Upper lobe of left lung (tissue), 6 donors: Measurements from ENCODE around the gene CSPG4. TPM values are rescaled to one million over a fixed set of nuclear protein-coding genes. Genes with fewer than 3 reads are reported as not detected.
"Not testable (repeated sequence)": the region's sequence is repeated elsewhere in the genome, so short reads cannot be mapped to it uniquely, and the experiment has no call there.

Source experiments
- ATAC-seq, 2 donors: fragments of 200-7000 bp; cut with Tn5 transposase; one replicate each; pipeline ENCODE4 v1.9.1; 2022; ENCODE audit warnings: mild to moderate bottlenecking in 2 of 2, moderate library complexity in 2 of 2; ENCODE audit not compliant: low FRiP score in 2 of 2
- DNase-seq, 2 donors: peaks; one replicate each; pipeline ENCODE4 v3.0.0-alpha.2; 2019 to 2020
- H3K27ac ChIP-seq, 4 donors: fragments of 200-600 bp; sonication (generic); one replicate each; pipeline ENCODE4 v1.5.1; 2016 to 2019
- H3K27me3 ChIP-seq, 4 donors: fragments of 200-600 bp; sonication (generic); one replicate each; pipeline ENCODE4 v1.5.1; 2017 to 2019
- H3K36me3 ChIP-seq, 4 donors: fragments of 200-600 bp; sonication (generic); one replicate each; pipeline ENCODE4 v1.5.1; 2016 to 2019
- H3K4me1 ChIP-seq, 4 donors: fragments of 200-600 bp; sonication (generic); one replicate each; pipeline ENCODE4 v1.5.1; 2018 to 2019
- H3K4me3 ChIP-seq, 4 donors: fragments of 200-600 bp; sonication (generic); one replicate each; pipeline ENCODE4 v1.5.1; 2017 to 2019; ENCODE audit warnings: mild to moderate bottlenecking in 2 of 4, moderate library complexity in 1 of 4
- H3K9me3 ChIP-seq, 4 donors: fragments of 200-600 bp; sonication (generic); one replicate each; pipeline ENCODE4 v1.5.1; 2018 to 2019
- EP300 ChIP-seq, 4 donors: sonication (generic); formaldehyde crosslinking; IDR thresholded peaks; one replicate each; pipeline ENCODE4 v1.5.1; 2017; ENCODE audit warnings: antibody characterized with exemption in 4 of 4, control low read depth in 2 of 4
- POLR2A ChIP-seq, 4 donors: fragments of 450-650 bp; IDR thresholded peaks; one replicate each; pipeline ENCODE4 v1.5.1; 2016 to 2017; ENCODE audit warnings: antibody characterized with exemption in 4 of 4, mild to moderate bottlenecking in 2 of 4
- POLR2AphosphoS5 ChIP-seq, 2 donors: sonication (generic); formaldehyde crosslinking; IDR thresholded peaks; one replicate each; pipeline ENCODE4 v1.5.1; 2017; ENCODE audit warnings: antibody characterized with exemption in 2 of 2
- WGBS, 2 donors: methylation state at CpG; one replicate each; pipeline ENCODE4 v1.1.5; 2017 to 2018; 5-methylcytosine and 5-hydroxymethylcytosine counted together
- total RNA-seq, 6 donors: library from RNA; depleted of rRNA in 4 of 6; stranded (reverse); fragments of >200 nt in 4 of 6; gene quantifications; one replicate each; pipeline versions ENCODE4 v1.1.0 to v1.2.1, GENCODE V29; 2016 to 2021
- TF ChIP-seq, protein P1 (sequence below), 6 experiments: fragments of 450-650 bp in 4 of 6; fragments of 200-600 bp in 2 of 6; sonication (generic) in 2 of 6; IDR thresholded peaks; one replicate each; pipeline ENCODE4 v1.5.1; 2016 to 2019; ENCODE audit warnings: antibody characterized with exemption in 6 of 6
- donor health status: DM: no; HTN: no; CAD: no; lungs with moderate emphysema.
- donor health status: DM: no; HTN: yes; CAD: no; lungs with severe emphysema.

The CSPG4 gene, protein sequence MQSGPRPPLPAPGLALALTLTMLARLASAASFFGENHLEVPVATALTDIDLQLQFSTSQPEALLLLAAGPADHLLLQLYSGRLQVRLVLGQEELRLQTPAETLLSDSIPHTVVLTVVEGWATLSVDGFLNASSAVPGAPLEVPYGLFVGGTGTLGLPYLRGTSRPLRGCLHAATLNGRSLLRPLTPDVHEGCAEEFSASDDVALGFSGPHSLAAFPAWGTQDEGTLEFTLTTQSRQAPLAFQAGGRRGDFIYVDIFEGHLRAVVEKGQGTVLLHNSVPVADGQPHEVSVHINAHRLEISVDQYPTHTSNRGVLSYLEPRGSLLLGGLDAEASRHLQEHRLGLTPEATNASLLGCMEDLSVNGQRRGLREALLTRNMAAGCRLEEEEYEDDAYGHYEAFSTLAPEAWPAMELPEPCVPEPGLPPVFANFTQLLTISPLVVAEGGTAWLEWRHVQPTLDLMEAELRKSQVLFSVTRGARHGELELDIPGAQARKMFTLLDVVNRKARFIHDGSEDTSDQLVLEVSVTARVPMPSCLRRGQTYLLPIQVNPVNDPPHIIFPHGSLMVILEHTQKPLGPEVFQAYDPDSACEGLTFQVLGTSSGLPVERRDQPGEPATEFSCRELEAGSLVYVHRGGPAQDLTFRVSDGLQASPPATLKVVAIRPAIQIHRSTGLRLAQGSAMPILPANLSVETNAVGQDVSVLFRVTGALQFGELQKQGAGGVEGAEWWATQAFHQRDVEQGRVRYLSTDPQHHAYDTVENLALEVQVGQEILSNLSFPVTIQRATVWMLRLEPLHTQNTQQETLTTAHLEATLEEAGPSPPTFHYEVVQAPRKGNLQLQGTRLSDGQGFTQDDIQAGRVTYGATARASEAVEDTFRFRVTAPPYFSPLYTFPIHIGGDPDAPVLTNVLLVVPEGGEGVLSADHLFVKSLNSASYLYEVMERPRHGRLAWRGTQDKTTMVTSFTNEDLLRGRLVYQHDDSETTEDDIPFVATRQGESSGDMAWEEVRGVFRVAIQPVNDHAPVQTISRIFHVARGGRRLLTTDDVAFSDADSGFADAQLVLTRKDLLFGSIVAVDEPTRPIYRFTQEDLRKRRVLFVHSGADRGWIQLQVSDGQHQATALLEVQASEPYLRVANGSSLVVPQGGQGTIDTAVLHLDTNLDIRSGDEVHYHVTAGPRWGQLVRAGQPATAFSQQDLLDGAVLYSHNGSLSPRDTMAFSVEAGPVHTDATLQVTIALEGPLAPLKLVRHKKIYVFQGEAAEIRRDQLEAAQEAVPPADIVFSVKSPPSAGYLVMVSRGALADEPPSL (N-terminal part only)
- 10 to 100 TPM in 5 of 6 donors, 1 to 10 TPM in 1; 8.5 to 38.3 (median 17.7) TPM for total RNA-seq

- DNase-seq (peak; percentile 37 to 90), ATAC-seq (peak in 1 of 2 donors; percentile 79)
- Histone ChIP-seq H3K36me3 (no peaks in the 10 kb centered on the region), H3K9me3 (no peaks in the 10 kb centered on the region), H3K4me3 (peak within 1 kb of the TSS; percentile 5 to 52 (median 42)), H3K4me1 (peaks cover 13 to 23% (median 17%) of the 10 kb centered on the region in 4 donors), H3K27me3 (peaks cover 0 to 2% (median 0%) of the 10 kb centered on the region in 4 donors), H3K27ac (peak within 1 kb of the TSS; percentile 24 to 82 (median 69))
- TF ChIP-seq POLR2A (IDR thresholded peaks at IDR 0.05): peak in 2 of 4 donors; percentile 18 to 43
- TF ChIP-seq EP300 (IDR thresholded peaks at IDR 0.05): no peak
- peak; percentile 10 to 36 for TF ChIP-seq POLR2AphosphoS5 (IDR thresholded peaks at IDR 0.05)
- 16 to 67% methylated on average over 1 to 34 of the region's 36 CpGs for WGBS, 2 donors
These were observed at the start of gene CSPG4 for GRCh38 chr15:75712668-75713337. TSS of gene CSPG4 (minus strand) at chr15:75712848. CDS start at chr15:75712755, 93 bp downstream.

- 72% methylated on average over 4 of the region's 4 CpGs; no CpG with 5 or more reads in 1 of the 2 donors for WGBS, 2 donors
- H3K27me3 ChIP-seq, H3K27ac ChIP-seq, DNase-seq, H3K4me3 ChIP-seq, H3K36me3 ChIP-seq, H3K9me3 ChIP-seq: not testable (repeated sequence)
- peaks cover 8 to 13% (median 11%) of the 10 kb centered on the region in 4 donors for H3K4me1 ChIP-seq
- peak in 1 of 2 donors; percentile 54 for ATAC-seq
These were observed 49.7 kb upstream of the CSPG4 start for GRCh38 chr15:75762357-75762718.

- Histone ChIP-seq H3K27me3 (no peaks in the 10 kb centered on the region), H3K4me3 (no peak overlapping the region), H3K36me3 (no peaks in the 10 kb centered on the region), H3K4me1 (peaks cover 8 to 13% (median 11%) of the 10 kb centered on the region in 4 donors), H3K27ac (no peak overlapping the region), H3K9me3 (no peaks in the 10 kb centered on the region)
- no peak for TF ChIP-seq EP300 (IDR thresholded peaks at IDR 0.05)
- TF ChIP-seq POLR2AphosphoS5 (IDR thresholded peaks at IDR 0.05): no peak
- no peak for TF ChIP-seq POLR2A (IDR thresholded peaks at IDR 0.05)
- TF ChIP-seq, protein P1, sequence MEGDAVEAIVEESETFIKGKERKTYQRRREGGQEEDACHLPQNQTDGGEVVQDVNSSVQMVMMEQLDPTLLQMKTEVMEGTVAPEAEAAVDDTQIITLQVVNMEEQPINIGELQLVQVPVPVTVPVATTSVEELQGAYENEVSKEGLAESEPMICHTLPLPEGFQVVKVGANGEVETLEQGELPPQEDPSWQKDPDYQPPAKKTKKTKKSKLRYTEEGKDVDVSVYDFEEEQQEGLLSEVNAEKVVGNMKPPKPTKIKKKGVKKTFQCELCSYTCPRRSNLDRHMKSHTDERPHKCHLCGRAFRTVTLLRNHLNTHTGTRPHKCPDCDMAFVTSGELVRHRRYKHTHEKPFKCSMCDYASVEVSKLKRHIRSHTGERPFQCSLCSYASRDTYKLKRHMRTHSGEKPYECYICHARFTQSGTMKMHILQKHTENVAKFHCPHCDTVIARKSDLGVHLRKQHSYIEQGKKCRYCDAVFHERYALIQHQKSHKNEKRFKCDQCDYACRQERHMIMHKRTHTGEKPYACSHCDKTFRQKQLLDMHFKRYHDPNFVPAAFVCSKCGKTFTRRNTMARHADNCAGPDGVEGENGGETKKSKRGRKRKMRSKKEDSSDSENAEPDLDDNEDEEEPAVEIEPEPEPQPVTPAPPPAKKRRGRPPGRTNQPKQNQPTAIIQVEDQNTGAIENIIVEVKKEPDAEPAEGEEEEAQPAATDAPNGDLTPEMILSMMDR (IDR thresholded peaks at IDR 0.05): no peak
- WGBS, 2 donors: 90 to 92% methylated on average over 4 to 10 of the region's 10 CpGs
- DNase-seq (no peak), ATAC-seq (no peak)
These were observed 49.1 kb upstream of the CSPG4 start for GRCh38 chr15:75761446-75762356.

GRCh38 chr15:75760704-75761435 lies 48.2 kb upstream of the CSPG4 start:
- H3K9me3 ChIP-seq: no peaks in the 10 kb centered on the region
- no peak for ATAC-seq
- no peaks in the 10 kb centered on the region for H3K36me3 ChIP-seq
- TF ChIP-seq POLR2AphosphoS5 (IDR thresholded peaks at IDR 0.05): no peak
- TF ChIP-seq, protein P1 (IDR thresholded peaks at IDR 0.05): no peak
- TF ChIP-seq EP300 (IDR thresholded peaks at IDR 0.05): no peak
- no peak for TF ChIP-seq POLR2A (IDR thresholded peaks at IDR 0.05)
- no peak overlapping the region for H3K27ac ChIP-seq
- WGBS, 2 donors: 92 to 93% methylated on average over 10 to 14 of the region's 14 CpGs
- no peaks in the 10 kb centered on the region for H3K27me3 ChIP-seq
- H3K4me3 ChIP-seq: no peak overlapping the region
- H3K4me1 ChIP-seq: peaks cover 8 to 13% (median 11%) of the 10 kb centered on the region in 4 donors
- no peak for DNase-seq

DNA sequence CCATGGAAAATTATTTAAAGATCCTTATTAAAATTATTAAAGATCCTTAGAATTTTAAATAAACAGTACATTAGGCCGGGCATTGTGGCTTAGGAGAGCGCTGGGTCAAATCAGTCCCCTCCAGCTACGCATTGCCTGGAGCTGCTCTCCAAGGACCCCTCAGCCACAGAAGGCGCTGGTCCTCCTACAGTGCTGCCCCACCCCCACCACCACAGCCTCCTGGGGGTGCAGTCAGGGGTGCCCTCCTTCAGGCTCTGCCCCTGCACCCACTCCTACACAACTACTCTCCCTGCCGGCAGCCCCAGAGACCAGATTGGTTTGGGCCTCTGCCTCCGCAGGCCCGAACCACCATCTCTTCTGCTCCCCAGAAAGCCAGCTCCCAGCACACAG lies 47.5 kb upstream of the CSPG4 start:
- H3K27ac ChIP-seq, ATAC-seq, DNase-seq, H3K9me3 ChIP-seq, H3K36me3 ChIP-seq, H3K4me3 ChIP-seq, H3K27me3 ChIP-seq: not testable (repeated sequence)
- H3K4me1 ChIP-seq: peaks cover 8 to 13% (median 11%) of the 10 kb centered on the region in 4 donors
- WGBS, 2 donors: 97 to 100% methylated on average over 4 to 6 of the region's 7 CpGs
